NCI-H446 (cell line): ENCODE data around the gene GABRG2.
"Not testable (repeated sequence)": the region's sequence is repeated elsewhere in the genome, so short reads cannot be mapped to it uniquely, and the experiment has no call there.

Source experiments
- DNase-seq, 2 experiments: peaks; one replicate each; lab custom pipeline; 2025; lab: John Stamatoyannopoulos, UW

The GABRG2 gene

GRCh38 chr5:162067655-162068411, at the start of gene GABRG2:
GABRG2 (plus strand) TSS chr5:162067773; CDS start chr5:162068000, 227 bp downstream.
- DNase-seq, result no peak

GRCh38 chr5:162025312-162025711, 42.3 kb upstream of the GABRG2 start:
- no peak for DNase-seq

GRCh38 chr5:162026803-162027202, 40.8 kb upstream of the GABRG2 start:
- DNase-seq, result peak in 1 of 2 experiments; percentile 39

GRCh38 chr5:162037431-162037830, 30.1 kb upstream of the GABRG2 start:
- no peak for DNase-seq

- DNase-seq, result no peak
Observed at GRCh38 chr5:162047279-162047678, 20.3 kb upstream of the GABRG2 start.

GRCh38 chr5:162052676-162053075, 14.9 kb upstream of the GABRG2 start:
- no peak for DNase-seq

GRCh38 chr5:162055095-162055494, 12.5 kb upstream of the GABRG2 start:
- DNase-seq, result not testable (repeated sequence)

GRCh38 chr5:162067162-162067561, 411 bp upstream of the GABRG2 start:
- no peak for DNase-seq

- DNase-seq, result no peak
Observed at GRCh38 chr5:162068412-162068811, 839 bp downstream of the GABRG2 start.

DNA sequence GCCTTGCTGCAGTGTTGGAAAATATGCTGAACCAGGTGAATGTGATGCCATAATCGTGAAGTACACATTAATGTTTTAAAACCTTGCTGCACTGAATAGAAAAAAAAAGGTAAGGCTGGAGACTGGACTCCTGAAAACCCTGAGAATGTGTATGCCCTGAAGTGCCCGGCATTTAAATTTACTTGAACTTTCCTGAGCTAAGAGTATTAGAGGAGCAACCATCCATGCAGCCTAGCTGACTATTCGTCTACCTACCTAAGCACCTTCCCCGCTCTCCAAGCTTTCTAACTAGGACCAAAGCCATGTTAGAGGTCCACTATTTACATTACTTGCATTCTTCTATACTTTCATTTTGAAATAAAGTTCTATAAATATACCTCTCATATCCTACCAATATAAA, 1.4 kb downstream of the GABRG2 start:
- no peak for DNase-seq

DNA sequence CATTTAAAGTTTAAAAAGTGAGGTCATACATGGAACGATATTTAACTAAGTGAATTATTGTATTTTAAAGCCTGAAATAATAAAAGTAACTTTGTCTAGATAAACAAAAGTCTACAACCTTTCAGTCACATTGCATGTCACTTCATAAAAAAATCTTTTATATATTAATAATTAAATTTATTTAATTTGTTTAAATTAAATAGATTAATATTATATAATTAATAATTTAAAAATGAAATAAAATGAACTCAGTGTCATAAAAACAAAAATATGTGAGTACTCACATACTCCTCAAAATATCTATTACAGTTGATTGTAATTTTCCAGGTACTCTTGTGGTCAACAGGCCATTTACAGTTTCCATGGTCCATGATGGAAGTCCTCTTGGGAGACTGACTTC, 11.2 kb downstream of the GABRG2 start:
- DNase-seq, result no peak

DNA sequence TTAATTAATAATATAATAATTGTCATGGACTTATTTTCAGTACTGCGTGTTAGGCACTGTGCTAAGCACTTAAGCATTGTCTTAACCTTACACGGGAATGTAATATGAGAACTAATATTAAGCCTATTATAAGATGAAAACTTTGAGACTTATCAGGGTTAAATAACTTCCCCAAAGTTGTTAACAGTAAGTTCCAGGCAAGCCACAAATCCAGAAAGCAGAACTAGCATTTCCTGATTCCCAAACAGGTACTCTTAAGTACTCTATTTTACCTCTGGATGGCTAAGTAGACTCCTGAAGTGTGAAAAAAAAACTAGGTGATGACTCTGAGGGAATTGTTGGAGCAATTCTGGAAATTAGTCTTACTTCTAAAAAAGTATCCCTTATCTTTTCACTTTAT, 23.8 kb downstream of the GABRG2 start:
- DNase-seq, result no peak

DNA sequence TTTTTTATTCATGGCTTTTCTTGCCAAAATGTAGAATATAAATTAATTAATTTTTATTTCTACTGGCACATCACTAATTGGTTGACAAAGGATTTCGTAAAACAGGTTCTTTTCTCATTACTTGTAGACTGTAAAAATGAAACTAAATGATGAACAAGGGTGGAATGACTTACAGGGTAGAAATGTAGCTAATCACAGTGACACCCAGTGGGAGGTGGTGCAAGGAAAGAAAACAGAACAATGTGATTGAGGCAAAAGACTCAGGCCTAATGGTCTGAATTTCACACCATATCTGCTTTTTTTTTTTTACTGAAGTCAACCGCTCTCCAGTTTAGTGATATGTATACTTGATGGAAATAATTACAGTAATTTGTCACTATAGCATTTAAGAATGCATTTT, 28.9 kb downstream of the GABRG2 start:
- DNase-seq, result no peak

DNA sequence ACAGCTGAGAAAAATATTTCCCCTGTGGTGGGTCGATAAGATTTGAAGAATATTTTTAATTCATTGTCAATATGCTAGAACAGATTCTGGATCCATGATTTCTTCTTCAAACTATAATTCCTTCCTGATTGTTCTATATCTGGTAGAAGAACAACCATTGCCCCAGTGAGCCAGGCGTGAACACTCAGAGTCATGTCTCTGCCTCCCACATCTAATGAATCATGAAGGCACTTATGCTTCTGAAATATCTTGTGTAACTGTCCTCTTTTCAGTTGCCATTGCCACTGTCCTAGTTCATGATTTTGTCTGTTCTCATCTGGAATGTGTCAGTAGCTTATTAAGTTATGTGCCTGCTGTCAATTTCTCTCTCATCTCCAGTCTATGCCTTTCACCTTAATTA, 40.0 kb downstream of the GABRG2 start:
- DNase-seq, result no peak

DNA sequence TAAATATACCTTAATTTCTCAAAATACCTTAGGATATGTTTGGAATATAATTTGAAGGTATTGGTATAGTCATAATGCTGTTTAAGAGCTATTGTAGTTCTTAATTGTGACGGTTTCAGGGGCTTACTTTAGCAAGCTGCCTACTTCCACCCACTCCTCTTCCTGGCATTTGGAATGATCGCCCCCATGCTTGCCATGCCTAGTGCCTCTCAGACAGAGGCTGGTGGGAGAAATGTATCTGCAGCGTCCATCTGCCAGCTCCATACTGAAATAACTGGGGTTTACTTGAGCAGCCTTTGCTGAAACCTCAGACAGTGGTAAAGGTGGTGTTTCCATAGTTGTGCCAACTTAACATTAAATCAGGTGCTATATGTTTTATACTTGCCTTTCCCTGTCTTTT, 52.2 kb downstream of the GABRG2 start:
- no peak for DNase-seq

DNA sequence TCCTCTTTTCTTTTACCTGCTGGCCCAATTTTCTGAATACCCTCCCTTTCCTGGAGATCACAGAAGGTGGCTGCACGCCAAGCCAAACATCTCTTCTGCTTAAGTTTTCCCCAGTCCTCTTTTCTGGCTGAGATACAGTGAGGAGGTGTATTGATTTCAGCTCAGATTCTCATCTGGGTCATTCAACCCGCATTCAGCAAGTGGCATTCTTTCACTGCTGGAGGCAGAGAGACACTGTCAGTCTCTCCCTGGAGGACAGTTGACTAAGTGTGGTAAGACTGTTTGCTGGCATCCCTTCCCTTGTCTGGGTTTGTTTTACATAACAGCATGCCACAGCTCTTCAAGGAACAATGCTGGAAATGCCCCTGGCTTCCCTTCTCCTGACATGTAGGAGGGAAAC, 60.5 kb downstream of the GABRG2 start:
- DNase-seq, result peak in 1 of 2 experiments; percentile 2

DNA sequence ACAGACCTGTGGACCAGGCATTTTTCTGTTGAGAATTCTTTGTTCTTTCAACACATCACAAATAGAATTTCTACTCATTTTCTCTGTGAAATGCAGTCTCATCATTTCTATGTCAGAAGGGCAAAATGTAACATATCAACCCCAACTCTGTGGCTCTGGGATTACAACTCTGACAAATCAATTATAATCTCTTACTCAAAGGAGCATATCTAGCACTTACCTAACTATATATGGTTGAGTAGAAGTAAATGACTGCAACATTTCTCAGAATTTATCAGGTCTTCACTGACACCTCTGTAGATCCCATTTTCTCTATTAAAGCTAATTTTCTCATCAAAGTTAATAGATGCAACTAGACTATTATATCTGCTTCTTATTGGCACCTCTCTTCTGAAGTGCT, 64.8 kb downstream of the GABRG2 start:
- DNase-seq, result no peak

- DNase-seq, result no peak
Observed at GRCh38 chr5:162139190-162139589, 71.6 kb downstream of the GABRG2 start.

GRCh38 chr5:162154242-162154641, 86.7 kb downstream of the GABRG2 start:
- DNase-seq, result no peak

DNA sequence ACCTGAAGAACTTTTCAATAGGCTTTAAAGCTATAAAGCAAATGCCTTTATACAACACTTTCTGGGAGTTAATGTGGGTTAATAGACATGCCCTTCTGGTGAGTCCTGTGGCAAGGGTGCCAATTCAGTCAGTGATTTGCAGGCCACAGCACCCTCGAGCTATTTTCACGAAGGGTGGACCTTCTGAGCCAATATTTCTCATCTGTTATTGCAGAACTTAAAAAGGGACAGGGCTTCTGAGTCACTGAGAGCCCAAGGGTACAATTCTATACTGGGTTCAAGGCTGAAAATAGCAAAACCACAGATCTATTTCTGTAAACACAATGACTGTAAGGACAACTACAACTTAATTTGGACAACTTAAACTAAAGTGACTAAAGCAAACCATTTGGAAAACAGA, 92.8 kb downstream of the GABRG2 start:
- no peak for DNase-seq

- no peak for DNase-seq
Observed at GRCh38 chr5:162163663-162164062, 96.1 kb downstream of the GABRG2 start.

- no peak for DNase-seq
Observed at GRCh38 chr5:162174358-162174974, 106.9 kb downstream of the GABRG2 start.

- no peak for DNase-seq
Observed at GRCh38 chr5:162187371-162187770, 119.8 kb downstream of the GABRG2 start.

- no peak for DNase-seq
Observed at GRCh38 chr5:162189719-162190118, 122.1 kb downstream of the GABRG2 start.
